ENCODE results near the gene HMG20B.

The HMG20B gene

GRCh38 chr19:3626473-3627350 is 54.0 kb downstream of the HMG20B start, which contains the start of gene CACTIN:
Gene CACTIN, minus strand, starts transcription at chr19:3626790. Its CDS starts 28 bp downstream, at chr19:3626762.
- DNase-seq = peak; percentile 90

- DNase-seq = no peak
These were observed 54.6 kb downstream of the HMG20B start for GRCh38 chr19:3627351-3627723.
